GM19397 (cell line): ENCODE measurements around the gene CLEC17A.

Experiments
- ATAC-seq: cut with Tn5 transposase; IDR thresholded peaks from one replicate; pipeline ENCODE4 v1.9.1; 2021; ENCODE audit warnings: mild to moderate bottlenecking, moderate library complexity; ENCODE audit not compliant: unreplicated experiment

Gene CLEC17A

GRCh38 chr19:14649020-14649419 lies 66.1 kb downstream of the CLEC17A start:
- no peak for ATAC-seq

- no peak for ATAC-seq
Observed at GRCh38 chr19:14650161-14650560, 67.3 kb downstream of the CLEC17A start.

DNA sequence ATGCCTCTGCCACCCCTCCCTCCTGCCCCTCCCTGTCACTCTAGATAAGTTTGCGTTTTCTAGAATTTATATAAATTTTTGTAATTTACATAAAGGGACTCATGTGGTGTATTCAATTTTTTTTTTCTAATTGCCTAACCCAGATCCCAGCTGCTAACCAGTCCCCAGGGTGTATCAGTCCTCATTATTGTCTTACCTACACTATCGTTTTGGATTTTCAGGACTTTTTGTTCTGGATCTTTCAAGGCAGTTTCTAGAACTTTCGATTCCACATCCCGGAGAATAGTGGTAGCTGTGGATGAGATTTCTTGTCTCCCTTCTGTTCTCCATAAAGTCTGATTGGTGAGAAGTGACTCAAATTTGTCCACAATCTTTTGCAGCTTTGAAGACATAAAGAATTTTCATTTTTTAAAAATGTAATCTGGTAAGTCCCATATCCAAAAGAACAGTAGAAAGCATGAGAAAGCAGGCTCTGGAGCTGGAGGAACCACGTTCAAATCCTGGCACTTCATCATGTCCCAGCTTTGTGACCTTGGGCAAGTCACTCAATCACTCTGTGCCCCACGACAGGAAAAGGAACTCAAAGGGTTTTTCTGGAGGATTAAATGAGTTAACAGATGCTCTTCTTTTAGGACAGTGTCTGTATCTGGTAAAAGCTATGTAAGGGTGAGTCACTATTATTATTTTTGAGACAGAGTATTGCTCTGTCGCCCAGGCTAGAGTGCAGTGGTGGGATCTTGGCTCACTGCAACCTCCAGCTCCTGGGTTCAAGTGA lies 72.1 kb downstream of the CLEC17A start:
- no peak for ATAC-seq

DNA sequence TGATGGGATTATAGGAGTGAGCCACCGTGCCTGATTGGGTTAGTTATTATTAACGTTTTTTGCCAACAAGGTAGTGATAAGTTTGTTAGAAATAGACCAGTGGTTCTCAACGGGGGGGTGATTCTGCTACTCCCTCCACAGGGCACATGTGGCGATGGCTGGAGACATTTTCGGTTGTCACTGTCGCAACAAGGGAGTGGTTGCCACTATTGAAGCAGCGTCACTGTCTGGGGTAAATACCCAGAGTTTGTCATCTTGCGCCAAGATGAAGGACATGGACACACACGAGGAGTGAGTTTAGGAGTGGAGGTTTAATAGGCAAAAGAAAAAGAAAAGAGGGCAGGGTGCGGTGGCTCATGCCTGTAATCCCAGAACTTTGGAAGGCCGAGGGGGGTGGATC lies 72.8 kb downstream of the CLEC17A start:
- ATAC-seq, result no peak

DNA sequence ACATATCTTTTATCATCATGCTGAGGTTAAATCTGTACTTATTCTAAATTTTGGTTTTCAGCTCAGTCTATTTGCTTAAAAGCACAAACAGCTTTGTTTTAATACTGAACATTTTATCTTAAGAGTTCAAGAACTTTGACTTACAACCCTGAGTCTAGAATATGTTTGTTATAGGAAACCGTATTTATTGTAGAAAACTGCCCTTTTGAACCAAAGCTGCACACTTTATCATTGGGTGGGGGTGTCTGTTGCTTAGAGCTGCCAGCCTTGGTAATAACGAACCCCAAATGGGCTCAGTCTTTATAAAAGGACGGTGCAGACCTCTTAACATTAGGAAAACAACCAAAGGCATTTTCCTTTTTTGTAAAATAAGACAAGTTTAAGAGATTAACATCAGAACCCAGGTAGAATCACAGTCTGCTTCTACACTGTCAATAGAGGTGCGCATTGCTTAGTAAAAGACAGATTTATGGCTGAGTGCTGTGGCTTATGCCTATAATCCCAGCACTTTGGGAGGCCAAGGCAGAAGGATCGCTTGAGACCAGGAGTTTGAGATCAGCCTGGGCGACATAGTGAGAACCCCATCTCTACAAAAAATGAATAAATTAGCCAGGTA lies 77.1 kb downstream of the CLEC17A start:
- no peak for ATAC-seq

GRCh38 chr19:14661372-14661924 lies 78.6 kb downstream of the CLEC17A start:
- ATAC-seq, result no peak
